ENCODE data around the gene JAZF1. TPM values are rescaled to one million over a fixed set of nuclear protein-coding genes. Genes with fewer than 3 reads are reported as not detected.
A peak's percentile ranks its signal among the peaks of the same experiment; 100 is the strongest.

Gene JAZF1
- total and polyA plus RNA-seq, 5 donors from 2014 or later: 6.4 to 30.7 (median 7.6) TPM

DNA sequence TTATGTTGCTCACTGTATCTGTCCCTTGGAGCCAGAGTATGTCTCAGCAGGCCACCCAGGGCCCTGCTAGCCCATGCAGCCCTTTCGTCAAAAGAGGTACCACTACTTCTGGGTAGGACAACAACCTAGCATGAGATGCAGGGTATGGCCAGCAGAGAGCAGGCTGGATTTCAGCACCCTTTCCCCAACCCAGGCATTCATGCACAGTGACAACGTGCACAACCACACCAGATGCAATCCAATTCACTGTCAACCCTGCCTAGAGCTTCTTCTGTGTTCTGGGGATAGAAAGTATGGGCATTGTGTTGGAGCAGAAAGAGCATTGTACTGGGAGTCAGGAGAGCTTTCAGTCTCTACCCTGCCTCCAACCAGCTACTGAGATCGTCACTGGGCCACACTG lies 37.9 kb downstream of the JAZF1 start:
- H3K9me3 Mint-ChIP-seq: no peaks in the 10 kb centered on the region
- H3K36me3 ChIP-seq (ENCODE audit: control insufficient read depth, insufficient read depth, low read length): no peaks in the 10 kb centered on the region
- no peak overlapping the region for H3K4me3 Mint-ChIP-seq
- no peaks in the 10 kb centered on the region for H3K27me3 Mint-ChIP-seq
- no peak overlapping the region for H3K27ac ChIP-seq (ENCODE audit: insufficient read depth, low read length, poor library complexity, severe bottlenecking)
- no peak overlapping the region for H3K27ac Mint-ChIP-seq
- no peaks in the 10 kb centered on the region for H3K27me3 ChIP-seq (ENCODE audit: control insufficient read depth, insufficient read depth, low read length)
- peaks cover 13% of the 10 kb centered on the region for H3K36me3 Mint-ChIP-seq
- DNase-seq (no peak), ATAC-seq (ENCODE audit: low read depth in 2 of 2) (peak in 1 of 2 donors; percentile 32)
- no peak overlapping the region for H3K4me3 ChIP-seq (ENCODE audit: low read depth, low read length)
- no peaks in the 10 kb centered on the region for H3K4me1 ChIP-seq (ENCODE audit: control insufficient read depth, insufficient read depth, low read length, poor library complexity, severe bottlenecking)
- H3K4me1 Mint-ChIP-seq: peaks cover 10 to 23% (median 18%) of the 10 kb centered on the region in 4 donors
- no peaks in the 10 kb centered on the region for H3K9me3 ChIP-seq (ENCODE audit: control insufficient read depth in 2 of 2, low read length in 2 of 2)

DNA sequence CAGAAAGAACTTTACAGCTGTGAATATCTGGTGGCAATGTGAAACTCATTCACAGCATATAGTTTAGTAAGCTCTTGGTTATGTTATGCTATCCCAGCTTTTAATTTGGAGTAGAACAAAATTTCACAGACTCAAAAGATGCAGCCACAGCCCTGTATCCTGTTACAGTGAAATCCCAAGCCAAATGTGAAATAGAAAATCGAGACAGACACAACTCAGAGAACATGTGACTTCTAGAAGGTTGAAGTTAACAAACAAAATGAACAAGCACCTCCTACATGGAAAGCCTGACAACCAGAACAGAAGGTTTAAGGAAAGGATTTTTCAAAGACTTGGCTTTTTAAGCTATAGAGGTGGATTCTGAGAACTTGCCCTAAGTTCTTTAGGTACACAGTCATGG lies 39.6 kb downstream of the JAZF1 start:
- Mint-ChIP-seq H3K9me3 (no peaks in the 10 kb centered on the region), H3K27ac (no peak overlapping the region), H3K4me3 (no peak overlapping the region), H3K4me1 (peaks cover 14 to 35% (median 29%) of the 10 kb centered on the region in 4 donors), H3K27me3 (no peaks in the 10 kb centered on the region), H3K36me3 (peaks cover 18% of the 10 kb centered on the region)
- Histone ChIP-seq H3K9me3 (ENCODE audit: control insufficient read depth in 2 of 2, low read length in 2 of 2) (no peaks in the 10 kb centered on the region), H3K4me3 (ENCODE audit: low read depth, low read length) (no peak overlapping the region), H3K27me3 (ENCODE audit: control insufficient read depth, insufficient read depth, low read length) (no peaks in the 10 kb centered on the region), H3K36me3 (ENCODE audit: control insufficient read depth, insufficient read depth, low read length) (no peaks in the 10 kb centered on the region), H3K4me1 (ENCODE audit: control insufficient read depth, insufficient read depth, low read length, poor library complexity, severe bottlenecking) (peaks cover 14% of the 10 kb centered on the region), H3K27ac (ENCODE audit: insufficient read depth, low read length, poor library complexity, severe bottlenecking) (no peak overlapping the region)
- ATAC-seq (ENCODE audit: low read depth in 2 of 2) (no peak), DNase-seq (no peak)

DNA sequence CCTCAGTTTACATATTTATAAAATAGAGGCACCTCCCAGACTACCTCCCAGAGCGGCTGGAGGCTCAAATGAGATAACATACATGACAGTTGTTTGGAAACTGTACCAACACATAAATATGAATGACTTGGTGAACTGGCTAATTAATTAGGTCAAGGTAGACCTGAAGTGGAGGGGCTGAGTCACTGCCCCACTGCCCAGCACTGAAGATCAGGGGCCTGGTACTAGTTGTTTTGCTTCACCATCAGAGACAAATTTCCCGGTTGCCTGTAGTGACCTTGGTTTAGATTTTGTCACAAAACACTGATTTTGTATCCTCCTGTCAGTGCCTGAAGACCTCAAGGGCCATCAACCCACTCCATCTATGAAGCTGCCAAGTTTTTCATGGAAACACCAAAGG lies 41.8 kb downstream of the JAZF1 start:
- no peak for DNase-seq
- Mint-ChIP-seq H3K27ac (peak overlapping the region in 1 of 3 donors; percentile 71), H3K36me3 (peaks cover 14% of the 10 kb centered on the region)

DNA sequence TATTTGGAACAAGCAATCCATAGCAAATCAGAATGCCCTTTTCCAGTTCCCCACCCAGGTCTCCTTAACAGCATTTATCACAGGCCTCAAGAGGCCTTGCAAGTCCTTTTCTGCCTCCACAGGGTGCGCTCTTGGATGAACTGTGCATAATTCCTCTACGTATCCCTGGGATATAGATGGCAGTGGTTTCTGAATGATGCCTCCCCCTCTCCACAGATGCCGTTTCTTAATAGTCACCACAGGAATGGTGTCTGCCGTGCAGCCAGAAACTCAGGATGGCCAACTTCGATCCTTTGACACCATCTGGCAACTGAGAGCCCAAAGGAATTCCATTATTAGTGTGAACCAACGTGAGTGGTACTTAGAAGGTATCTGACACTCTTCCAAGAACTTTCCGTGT lies 43.1 kb downstream of the JAZF1 start:
- Histone ChIP-seq H3K36me3 (ENCODE audit: control insufficient read depth, insufficient read depth, low read length) (no peaks in the 10 kb centered on the region), H3K4me3 (ENCODE audit: low read depth, low read length) (no peak overlapping the region), H3K4me1 (ENCODE audit: control insufficient read depth, insufficient read depth, low read length, poor library complexity, severe bottlenecking) (peaks cover 46% of the 10 kb centered on the region), H3K9me3 (ENCODE audit: control insufficient read depth in 2 of 2, low read length in 2 of 2) (no peaks in the 10 kb centered on the region), H3K27ac (ENCODE audit: insufficient read depth, low read length, poor library complexity, severe bottlenecking) (no peak overlapping the region), H3K27me3 (ENCODE audit: control insufficient read depth, insufficient read depth, low read length) (no peaks in the 10 kb centered on the region)
- Mint-ChIP-seq H3K27ac (peak overlapping the region in 2 of 3 donors; percentile 56 to 66), H3K27me3 (no peaks in the 10 kb centered on the region), H3K9me3 (no peaks in the 10 kb centered on the region), H3K4me1 (peaks cover 25 to 54% (median 44%) of the 10 kb centered on the region in 4 donors), H3K4me3 (no peak overlapping the region), H3K36me3 (peaks cover 14% of the 10 kb centered on the region)
- no peak for ATAC-seq (ENCODE audit: low read depth in 2 of 2)
- DNase-seq: no peak

More for the DNA sequence above, 41.8 kb downstream of the JAZF1 start:
- ATAC-seq (ENCODE audit: low read depth in 2 of 2): no peak
- no peaks in the 10 kb centered on the region for H3K36me3 ChIP-seq (ENCODE audit: control insufficient read depth, insufficient read depth, low read length)
- no peak overlapping the region for H3K4me3 ChIP-seq (ENCODE audit: low read depth, low read length)
- H3K27ac ChIP-seq (ENCODE audit: insufficient read depth, low read length, poor library complexity, severe bottlenecking): no peak overlapping the region
- H3K9me3 Mint-ChIP-seq: no peaks in the 10 kb centered on the region
- H3K4me1 Mint-ChIP-seq: peaks cover 18 to 51% (median 44%) of the 10 kb centered on the region in 4 donors
- no peaks in the 10 kb centered on the region for H3K9me3 ChIP-seq (ENCODE audit: control insufficient read depth in 2 of 2, low read length in 2 of 2)
- H3K27me3 Mint-ChIP-seq: no peaks in the 10 kb centered on the region
- H3K4me3 Mint-ChIP-seq: no peak overlapping the region
- no peaks in the 10 kb centered on the region for H3K27me3 ChIP-seq (ENCODE audit: control insufficient read depth, insufficient read depth, low read length)
- H3K4me1 ChIP-seq (ENCODE audit: control insufficient read depth, insufficient read depth, low read length, poor library complexity, severe bottlenecking): peaks cover 35% of the 10 kb centered on the region

DNA sequence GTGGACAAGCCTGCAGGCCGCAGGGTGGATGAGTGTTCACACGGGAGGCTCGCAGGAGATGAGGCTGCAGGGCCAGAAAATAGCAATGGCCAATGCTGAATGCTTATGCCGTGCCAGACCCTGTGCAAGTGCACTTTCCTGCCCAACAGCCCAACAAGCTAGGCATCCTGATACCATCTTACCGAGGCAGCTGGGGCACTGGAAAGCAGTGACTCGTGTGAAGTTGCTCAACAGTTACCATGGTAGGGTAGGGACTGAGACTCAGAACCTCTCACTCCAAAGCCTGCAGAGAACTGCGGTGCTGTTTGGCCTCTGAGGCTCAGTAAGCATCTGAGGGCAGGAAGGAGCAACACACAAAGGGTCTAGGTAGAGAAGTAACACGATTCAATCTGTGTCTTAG lies 43.7 kb downstream of the JAZF1 start:
- ATAC-seq (ENCODE audit: low read depth in 2 of 2): no peak
- peak overlapping the region; percentile 66 to 94 (median 79) for H3K27ac Mint-ChIP-seq

DNA sequence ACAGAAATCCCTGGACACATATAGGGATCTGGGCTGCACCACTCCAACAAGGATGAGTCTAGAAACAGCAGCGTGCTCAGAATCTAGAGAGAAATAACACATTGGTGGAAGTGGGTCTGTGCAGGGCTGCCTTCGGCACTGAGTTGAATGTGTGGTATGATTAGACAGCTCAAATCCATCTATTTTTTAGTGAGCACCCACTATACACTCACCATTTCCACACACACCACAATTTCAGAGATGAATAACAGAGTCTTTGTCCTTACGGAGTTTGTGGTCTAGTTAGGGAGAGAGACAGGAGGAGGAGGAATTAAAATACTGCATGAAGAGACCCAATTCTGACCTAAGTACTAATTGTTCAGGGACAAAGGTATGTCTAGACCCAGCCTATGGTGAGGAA lies 44.2 kb downstream of the JAZF1 start:
- Mint-ChIP-seq H3K4me1 (peaks cover 25 to 51% (median 45%) of the 10 kb centered on the region in 4 donors), H3K27me3 (no peaks in the 10 kb centered on the region), H3K4me3 (peak overlapping the region in 1 of 4 donors; percentile 18), H3K36me3 (peaks cover 14% of the 10 kb centered on the region), H3K9me3 (no peaks in the 10 kb centered on the region), H3K27ac (peak overlapping the region; percentile 66 to 94 (median 79))
- H3K4me1 ChIP-seq (ENCODE audit: control insufficient read depth, insufficient read depth, low read length, poor library complexity, severe bottlenecking): peaks cover 46% of the 10 kb centered on the region
- H3K27me3 ChIP-seq (ENCODE audit: control insufficient read depth, insufficient read depth, low read length): no peaks in the 10 kb centered on the region
- no peaks in the 10 kb centered on the region for H3K9me3 ChIP-seq (ENCODE audit: control insufficient read depth in 2 of 2, low read length in 2 of 2)
- no peak for ATAC-seq (ENCODE audit: low read depth in 2 of 2)
- peak overlapping the region; percentile 36 for H3K27ac ChIP-seq (ENCODE audit: insufficient read depth, low read length, poor library complexity, severe bottlenecking)
- no peaks in the 10 kb centered on the region for H3K36me3 ChIP-seq (ENCODE audit: control insufficient read depth, insufficient read depth, low read length)
- H3K4me3 ChIP-seq (ENCODE audit: low read depth, low read length): peak overlapping the region; percentile 35
- no peak for DNase-seq

More for the DNA sequence above, 43.7 kb downstream of the JAZF1 start:
- Histone ChIP-seq H3K4me3 (ENCODE audit: low read depth, low read length) (no peak overlapping the region), H3K36me3 (ENCODE audit: control insufficient read depth, insufficient read depth, low read length) (no peaks in the 10 kb centered on the region), H3K27ac (ENCODE audit: insufficient read depth, low read length, poor library complexity, severe bottlenecking) (no peak overlapping the region), H3K27me3 (ENCODE audit: control insufficient read depth, insufficient read depth, low read length) (no peaks in the 10 kb centered on the region), H3K4me1 (ENCODE audit: control insufficient read depth, insufficient read depth, low read length, poor library complexity, severe bottlenecking) (peaks cover 46% of the 10 kb centered on the region), H3K9me3 (ENCODE audit: control insufficient read depth in 2 of 2, low read length in 2 of 2) (no peaks in the 10 kb centered on the region)
- H3K4me3 Mint-ChIP-seq: no peak overlapping the region
- no peaks in the 10 kb centered on the region for H3K9me3 Mint-ChIP-seq
- H3K36me3 Mint-ChIP-seq: peaks cover 14% of the 10 kb centered on the region
- DNase-seq: no peak
- H3K4me1 Mint-ChIP-seq: peaks cover 25 to 52% (median 46%) of the 10 kb centered on the region in 4 donors
- H3K27me3 Mint-ChIP-seq: no peaks in the 10 kb centered on the region

DNA sequence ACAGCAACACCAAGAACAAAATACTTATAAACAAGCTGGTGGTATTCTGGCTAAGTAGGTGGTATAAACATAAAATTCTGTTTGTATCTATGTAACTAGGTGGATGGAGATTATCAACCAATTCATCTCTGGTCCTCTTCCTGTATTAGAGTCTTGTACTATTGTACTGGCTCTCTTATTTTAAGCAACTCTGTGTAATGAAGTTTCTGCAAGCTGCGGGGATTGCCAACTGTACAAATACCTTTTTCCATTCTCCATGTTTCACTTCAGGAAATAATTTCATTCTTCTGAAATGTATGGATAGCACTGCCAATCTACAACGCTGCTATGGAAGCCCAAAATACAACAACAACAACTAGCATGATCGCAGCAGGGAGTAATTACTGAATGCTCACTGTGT lies 44.8 kb downstream of the JAZF1 start:
- Mint-ChIP-seq H3K4me3 (peak overlapping the region; percentile 20 to 73 (median 50)), H3K36me3 (peaks cover 14% of the 10 kb centered on the region), H3K4me1 (peaks cover 25 to 46% (median 39%) of the 10 kb centered on the region in 4 donors), H3K27me3 (no peaks in the 10 kb centered on the region), H3K27ac (peak overlapping the region; percentile 66 to 94 (median 79)), H3K9me3 (no peaks in the 10 kb centered on the region)
- Histone ChIP-seq H3K27me3 (ENCODE audit: control insufficient read depth, insufficient read depth, low read length) (no peaks in the 10 kb centered on the region), H3K27ac (ENCODE audit: insufficient read depth, low read length, poor library complexity, severe bottlenecking) (peak overlapping the region; percentile 63), H3K4me3 (ENCODE audit: low read depth, low read length) (peak overlapping the region; percentile 35), H3K36me3 (ENCODE audit: control insufficient read depth, insufficient read depth, low read length) (no peaks in the 10 kb centered on the region), H3K4me1 (ENCODE audit: control insufficient read depth, insufficient read depth, low read length, poor library complexity, severe bottlenecking) (peaks cover 46% of the 10 kb centered on the region), H3K9me3 (ENCODE audit: control insufficient read depth in 2 of 2, low read length in 2 of 2) (no peaks in the 10 kb centered on the region)
- peak in 1 of 3 donors; percentile 45 for DNase-seq
- ATAC-seq (ENCODE audit: low read depth in 2 of 2): peak; percentile 69 to 81

DNA sequence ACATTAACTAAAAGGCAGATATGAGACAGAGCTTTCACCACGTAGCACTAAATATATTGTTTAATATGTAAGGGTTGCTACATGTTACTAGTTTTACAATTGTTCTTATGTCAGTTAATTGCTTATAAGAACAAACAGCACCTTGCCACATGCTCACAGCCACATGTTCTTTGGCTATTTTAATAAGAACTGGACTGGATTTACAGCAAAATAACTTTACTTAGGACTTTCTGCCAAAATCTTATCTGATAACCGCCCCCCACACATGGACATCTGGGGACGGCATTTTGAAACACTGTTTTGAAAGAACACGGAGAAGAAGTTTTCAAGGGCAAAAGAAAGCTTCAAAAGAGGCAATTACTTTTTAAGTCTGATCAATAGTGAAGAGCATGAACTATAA lies 45.3 kb downstream of the JAZF1 start:
- Histone ChIP-seq H3K36me3 (ENCODE audit: control insufficient read depth, insufficient read depth, low read length) (no peaks in the 10 kb centered on the region), H3K27ac (ENCODE audit: insufficient read depth, low read length, poor library complexity, severe bottlenecking) (peak overlapping the region; percentile 63), H3K27me3 (ENCODE audit: control insufficient read depth, insufficient read depth, low read length) (no peaks in the 10 kb centered on the region), H3K4me1 (ENCODE audit: control insufficient read depth, insufficient read depth, low read length, poor library complexity, severe bottlenecking) (peaks cover 46% of the 10 kb centered on the region), H3K4me3 (ENCODE audit: low read depth, low read length) (peak overlapping the region; percentile 35), H3K9me3 (ENCODE audit: control insufficient read depth in 2 of 2, low read length in 2 of 2) (no peaks in the 10 kb centered on the region)
- ATAC-seq (ENCODE audit: low read depth in 2 of 2) (no peak), DNase-seq (no peak)
- H3K36me3 Mint-ChIP-seq: peaks cover 14% of the 10 kb centered on the region
- H3K4me1 Mint-ChIP-seq: peaks cover 25 to 46% (median 38%) of the 10 kb centered on the region in 4 donors
- no peaks in the 10 kb centered on the region for H3K27me3 Mint-ChIP-seq
- H3K27ac Mint-ChIP-seq: peak overlapping the region; percentile 66 to 86 (median 79)
- H3K9me3 Mint-ChIP-seq: no peaks in the 10 kb centered on the region
- peak overlapping the region in 2 of 4 donors; percentile 20 to 50 for H3K4me3 Mint-ChIP-seq

Measured in CD4-positive, CD25-positive, alpha-beta regulatory T cell (primary cell).